Skin of body (tissue), 2 donors: Measurements from ENCODE around the gene KIFC3. TPM values are rescaled to one million over a fixed set of nuclear protein-coding genes. Genes with fewer than 3 reads are reported as not detected.
"Not testable (repeated sequence)": the region's sequence is repeated elsewhere in the genome, so short reads cannot be mapped to it uniquely, and the experiment has no call there.

Source experiments
- DNase-seq: peaks from one replicate; lab custom pipeline; 2025; lab: John Stamatoyannopoulos, UW
- total RNA-seq: library from RNA; depleted of rRNA; stranded (reverse); fragments of >200 nt; gene quantifications from one replicate; pipeline ENCODE4 v1.2.3, GENCODE V29; 2014

KIFC3 gene
- total RNA-seq, 1 donor from 2014 or later: 21.3 TPM

GRCh38 chr16:57754354-57755060 is 47.8 kb downstream of the KIFC3 start:
- DNase-seq: no peak

DNA sequence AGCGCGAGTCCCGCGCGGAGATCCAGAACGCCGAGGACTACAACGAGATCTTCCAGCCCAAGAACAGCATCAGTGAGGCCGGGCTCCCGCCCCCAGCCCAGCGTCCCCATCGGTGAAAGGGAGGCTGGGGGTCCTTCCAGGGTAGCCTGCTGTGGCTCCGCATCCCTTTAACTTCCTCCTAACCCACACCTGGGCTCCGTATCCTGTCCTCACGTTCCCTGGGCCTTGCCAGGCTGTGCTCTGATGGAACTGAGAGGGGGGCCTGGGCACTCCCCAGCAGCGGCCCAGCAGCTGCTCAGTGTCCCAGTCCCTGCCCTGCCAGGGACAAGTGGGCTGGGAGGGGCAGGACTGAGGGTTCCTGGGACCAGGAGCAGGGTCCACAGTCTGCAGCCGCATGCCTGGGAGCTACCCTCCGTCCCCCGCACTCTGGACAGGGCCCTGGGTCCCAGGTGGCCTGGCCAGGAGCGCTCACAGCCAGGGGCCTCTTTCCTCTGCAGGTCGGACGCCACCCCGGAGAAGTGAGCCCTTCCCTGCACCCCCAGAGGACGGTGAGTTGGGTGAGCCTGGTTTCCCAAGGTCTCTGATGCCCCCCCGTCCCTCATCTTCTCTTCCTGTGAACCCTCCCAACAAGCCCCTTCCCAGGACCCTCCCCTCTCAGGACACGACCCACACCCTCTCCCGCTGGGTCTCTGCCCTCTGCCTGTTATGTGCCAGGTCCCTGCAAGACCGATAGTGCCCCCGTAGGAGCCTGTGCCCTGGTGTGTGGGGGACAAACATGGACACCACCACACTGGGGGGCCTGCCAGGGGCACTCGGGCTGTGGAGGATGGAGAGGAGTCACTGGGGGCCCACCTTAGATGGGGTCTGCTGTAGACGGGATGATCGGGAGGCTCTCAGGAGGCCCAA is 48.6 kb downstream of the KIFC3 start:
- no peak for DNase-seq

DNA sequence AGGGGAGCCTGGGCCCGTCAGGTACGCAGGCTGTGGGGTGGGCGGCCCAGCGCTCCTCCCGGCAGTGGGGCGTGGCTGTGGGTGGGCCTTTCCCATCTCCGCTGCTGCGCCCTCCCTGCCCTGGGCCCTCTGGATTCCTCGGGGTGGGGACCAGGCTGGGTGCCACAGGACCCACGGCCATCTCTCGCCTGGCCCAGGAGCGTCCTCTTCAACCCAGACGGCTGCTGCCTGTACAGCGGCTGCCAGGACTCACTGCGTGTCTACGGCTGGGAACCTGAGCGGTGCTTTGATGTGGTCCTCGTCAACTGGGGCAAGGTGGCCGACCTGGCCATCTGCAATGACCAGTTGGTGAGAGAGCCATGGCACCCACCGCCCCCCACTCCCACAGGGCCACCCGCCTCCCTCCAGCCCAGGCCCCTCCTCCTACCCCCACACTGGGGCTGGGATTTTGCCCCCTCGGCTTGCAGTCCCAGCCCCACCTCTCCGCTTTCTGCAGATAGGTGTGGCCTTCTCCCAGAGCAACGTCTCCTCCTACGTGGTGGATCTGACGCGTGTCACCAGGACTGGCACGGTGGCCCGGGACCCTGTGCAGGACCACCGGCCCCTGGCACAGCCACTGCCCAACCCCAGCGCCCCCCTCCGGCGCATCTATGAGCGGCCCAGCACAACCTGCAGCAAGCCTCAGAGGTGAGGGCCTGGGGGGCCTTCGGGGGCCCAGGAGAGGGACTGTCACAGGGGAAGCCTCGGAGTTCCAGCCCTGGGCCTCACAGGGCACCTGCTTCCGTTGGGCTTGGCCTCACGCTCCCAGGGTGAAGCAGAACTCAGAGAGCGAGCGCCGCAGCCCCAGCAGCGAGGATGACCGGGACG is 49.5 kb downstream of the KIFC3 start:
- no peak for DNase-seq

DNA sequence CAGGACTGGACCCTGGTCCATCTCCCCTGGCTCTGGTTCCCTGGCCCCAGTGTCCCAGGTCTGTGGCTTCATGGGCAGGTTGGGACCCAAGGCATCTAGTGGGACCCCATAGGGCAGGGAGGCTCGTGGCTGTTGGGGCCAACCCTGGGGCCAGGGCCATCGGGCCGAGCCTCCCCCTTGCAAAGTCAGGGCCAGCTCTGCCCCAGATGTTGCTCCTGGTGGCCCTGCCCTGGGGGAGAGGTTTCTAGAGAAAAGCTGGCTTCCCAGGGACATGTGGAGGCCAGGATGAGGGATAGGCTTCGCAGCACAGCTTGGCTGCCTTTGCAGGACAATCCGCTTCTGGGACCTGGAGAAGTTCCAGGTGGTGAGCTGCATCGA is 50.1 kb downstream of the KIFC3 start:
- no peak for DNase-seq

GRCh38 chr16:57751539-57752202 is 50.6 kb downstream of the KIFC3 start:
- DNase-seq: no peak

DNA sequence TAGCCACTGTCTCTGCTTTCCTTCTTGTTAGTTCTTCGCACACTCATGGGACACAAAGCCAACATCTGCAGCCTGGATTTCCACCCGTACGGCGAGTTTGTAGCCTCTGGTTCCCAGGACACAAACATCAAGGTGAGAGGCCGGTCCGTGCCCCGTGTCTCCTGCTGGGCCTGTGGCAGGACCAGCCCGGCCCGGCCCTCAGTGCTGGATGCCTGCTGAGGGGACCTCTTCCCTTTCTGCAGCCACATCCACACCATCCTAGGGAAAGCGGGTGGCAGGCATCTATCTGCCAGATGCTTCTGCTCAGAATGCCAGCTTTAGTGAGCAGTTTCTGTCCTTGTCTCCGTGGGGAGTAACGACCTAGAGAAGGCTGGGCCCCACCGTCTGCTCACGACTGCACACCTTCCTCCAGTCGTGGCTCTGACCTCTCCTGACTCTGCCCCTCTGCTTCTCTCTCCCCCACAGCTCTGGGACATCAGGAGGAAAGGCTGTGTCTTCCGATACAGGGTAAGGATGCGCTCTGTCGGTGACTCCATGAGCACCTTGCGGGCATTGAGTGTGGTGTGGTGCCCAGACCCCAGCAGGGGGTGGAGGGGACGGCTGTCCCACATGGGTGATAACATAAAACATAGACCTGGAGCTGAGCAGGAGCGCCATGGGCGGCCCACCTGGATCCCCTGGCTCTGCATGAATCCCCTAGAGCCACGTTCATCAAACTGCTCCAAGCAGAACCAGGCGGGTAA is 51.3 kb downstream of the KIFC3 start:
- no peak for DNase-seq

DNA sequence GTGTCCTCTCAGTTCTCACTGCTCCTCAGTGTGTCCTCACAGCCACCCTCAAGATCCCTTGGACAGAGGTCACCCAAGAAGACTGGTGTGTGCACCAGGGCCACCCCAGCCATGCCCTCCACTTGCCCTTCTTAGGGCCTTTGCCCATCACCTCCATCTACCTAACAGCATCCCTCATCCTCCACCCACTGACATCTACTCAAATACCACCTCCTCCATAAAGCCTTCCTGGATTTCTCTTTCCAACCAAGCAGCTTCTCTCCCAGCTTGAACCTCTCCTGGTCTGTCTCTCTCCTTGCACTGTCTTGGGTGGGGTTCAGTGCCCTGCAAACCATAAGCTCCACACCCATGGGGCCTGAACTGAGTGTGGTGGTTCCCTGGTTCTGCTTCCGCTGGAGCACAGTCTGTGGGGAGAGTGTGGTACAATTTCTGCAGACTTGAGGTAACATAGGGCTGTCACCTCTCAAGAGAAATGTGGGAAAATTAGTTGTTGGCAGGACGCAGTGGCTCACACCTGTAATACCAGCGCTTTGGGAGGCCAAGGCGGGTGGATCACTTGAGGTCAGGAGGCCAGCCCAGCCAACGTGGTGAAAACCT is 52.3 kb downstream of the KIFC3 start:
- no peak for DNase-seq

DNA sequence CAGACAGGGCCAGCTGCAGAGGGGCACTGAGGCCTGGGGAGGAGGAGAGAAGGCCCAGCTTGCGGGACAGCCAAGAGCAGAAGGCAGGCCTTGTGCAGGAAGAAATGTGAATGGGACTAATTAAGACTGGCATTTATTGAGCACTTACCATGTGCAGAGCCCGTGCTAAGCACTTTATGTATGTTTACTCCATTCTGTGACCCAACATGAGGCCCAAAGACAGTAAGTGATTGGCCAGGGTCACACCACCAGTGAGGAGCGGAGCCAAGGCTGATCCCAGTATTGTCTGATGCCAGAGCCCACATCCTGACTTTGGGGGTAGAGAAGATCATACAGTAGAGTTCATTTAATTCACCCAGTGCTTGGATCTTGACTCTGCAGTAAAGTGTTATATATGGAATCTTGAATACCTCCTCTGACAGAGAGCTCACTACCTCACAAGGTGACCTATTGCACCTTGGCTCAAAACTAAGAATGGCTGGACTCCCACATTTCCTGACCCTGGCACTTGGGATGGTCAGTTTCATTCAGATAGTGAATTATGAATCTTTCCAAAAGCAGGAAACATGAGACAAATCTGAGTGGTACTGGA is 53.1 kb downstream of the KIFC3 start:
- DNase-seq: no peak

GRCh38 chr16:57748596-57748995 is 53.7 kb downstream of the KIFC3 start:
- DNase-seq: no peak

DNA sequence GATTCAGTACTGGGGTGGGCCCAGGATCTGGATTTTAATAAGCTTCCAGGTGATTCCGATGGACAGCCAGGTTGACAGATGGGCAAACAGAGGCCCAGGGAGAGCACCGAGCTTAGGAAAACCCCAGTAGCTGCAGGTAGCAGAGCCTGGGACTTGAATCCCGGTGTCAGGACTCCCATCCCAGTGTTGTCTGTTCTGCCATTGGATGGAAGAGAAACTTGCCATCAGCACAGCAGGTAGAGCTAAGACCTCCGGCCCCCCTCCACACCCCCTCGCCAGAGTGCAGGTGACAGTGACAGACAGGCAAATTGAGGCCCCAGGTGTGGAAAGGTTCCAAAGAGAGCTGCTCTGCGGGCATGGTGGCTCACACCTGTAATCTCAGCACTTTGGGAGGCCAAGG is 54.3 kb downstream of the KIFC3 start:
- no peak for DNase-seq

DNA sequence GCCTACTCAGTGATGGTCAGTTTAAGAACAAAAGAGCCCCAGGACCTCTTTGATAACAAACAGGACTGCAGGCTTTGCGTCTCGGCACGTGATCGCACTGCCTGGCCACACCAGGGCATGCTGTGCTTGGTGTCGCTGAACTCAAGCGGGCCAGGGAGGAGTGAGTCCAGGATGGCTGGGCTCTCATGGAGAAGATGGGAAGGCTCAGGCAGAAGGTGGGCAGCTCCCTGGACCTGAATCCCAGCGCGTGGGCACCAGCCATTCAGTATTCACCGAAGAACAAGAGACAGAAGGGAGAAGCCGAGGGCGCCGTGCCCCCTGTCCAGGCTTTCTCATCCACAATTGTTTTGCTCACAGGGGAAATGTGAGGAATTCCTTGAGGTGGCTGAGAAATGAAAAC is 54.8 kb downstream of the KIFC3 start:
- DNase-seq: no peak

- no peak for DNase-seq
These were observed 55.2 kb downstream of the KIFC3 start for GRCh38 chr16:57747091-57747490.

DNA sequence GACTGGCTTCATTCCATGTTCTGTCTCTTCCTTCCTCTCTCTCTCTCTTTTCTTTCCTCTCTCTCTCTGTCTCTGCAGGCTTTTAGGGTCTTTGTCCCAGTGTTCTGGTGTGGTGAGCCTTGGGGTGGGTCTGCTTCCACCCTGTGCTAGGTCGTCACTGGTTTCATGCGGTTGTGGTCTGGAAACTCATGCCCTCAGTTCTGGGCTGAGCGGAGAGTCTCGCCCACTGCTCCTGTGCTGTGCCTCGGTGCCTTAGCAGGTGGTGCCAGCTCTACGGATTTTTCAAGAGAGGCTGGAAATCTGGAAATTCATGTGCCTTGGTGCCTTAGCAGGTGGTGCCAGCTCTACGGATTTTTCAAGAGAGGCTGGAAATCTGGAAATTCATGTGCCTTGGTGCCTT is 56.0 kb downstream of the KIFC3 start:
- not testable (repeated sequence) for DNase-seq

GRCh38 chr16:57745768-57746167 is 56.5 kb downstream of the KIFC3 start:
- no peak for DNase-seq

DNA sequence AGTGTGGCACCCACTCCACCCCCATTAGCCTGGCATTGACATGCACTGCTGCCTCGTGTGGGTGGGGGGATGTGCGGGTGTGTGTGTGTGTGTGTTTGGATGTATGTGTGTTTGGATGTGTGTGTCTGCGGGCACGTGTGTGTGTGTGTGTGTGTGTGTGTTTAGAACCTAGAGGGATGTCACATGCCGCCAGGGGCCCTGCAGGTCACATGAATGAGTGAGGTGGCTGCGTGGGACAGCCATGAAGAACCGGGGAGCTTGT is 57.7 kb downstream of the KIFC3 start:
- DNase-seq: no peak

GRCh38 chr16:57743886-57744641 is 58.2 kb downstream of the KIFC3 start:
- no peak for DNase-seq

DNA sequence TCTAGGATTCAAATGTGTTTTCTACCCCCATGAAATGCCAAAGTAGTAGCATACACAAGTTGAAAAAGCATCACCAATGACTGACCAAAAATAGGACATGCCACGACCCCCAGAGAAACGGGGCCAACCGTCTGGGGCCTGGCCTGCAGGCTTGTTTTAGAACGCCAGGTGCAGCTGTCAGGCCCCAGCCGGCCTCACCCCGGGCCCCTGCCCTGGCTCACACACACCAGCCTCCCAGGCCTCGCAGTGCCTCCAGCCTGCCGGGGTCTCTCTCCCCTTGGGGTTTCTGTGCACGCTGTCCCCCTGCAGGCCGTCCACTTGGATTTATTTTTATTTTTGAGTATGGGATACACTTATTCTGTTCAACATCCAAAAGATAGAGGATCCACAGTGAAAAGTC is 58.8 kb downstream of the KIFC3 start:
- no peak for DNase-seq

DNA sequence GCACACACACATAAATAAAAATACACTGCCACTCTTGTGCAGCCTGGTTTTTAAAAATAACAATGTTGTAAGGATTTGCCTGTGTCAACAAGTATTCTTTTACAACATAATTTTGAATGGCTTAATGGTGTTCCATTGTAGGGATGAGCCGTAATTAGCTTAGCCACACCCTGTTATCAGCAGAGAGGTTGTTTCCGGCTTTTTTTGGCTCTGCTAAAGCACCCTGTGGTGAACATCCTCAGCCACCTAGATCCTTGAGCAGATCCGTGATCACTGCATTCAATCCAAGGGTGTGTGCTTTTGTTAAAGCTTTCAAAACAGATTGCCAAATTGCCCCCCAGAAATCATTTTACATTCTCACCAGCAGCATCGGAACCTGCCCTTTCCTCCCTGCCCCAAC is 59.7 kb downstream of the KIFC3 start:
- DNase-seq: no peak

DNA sequence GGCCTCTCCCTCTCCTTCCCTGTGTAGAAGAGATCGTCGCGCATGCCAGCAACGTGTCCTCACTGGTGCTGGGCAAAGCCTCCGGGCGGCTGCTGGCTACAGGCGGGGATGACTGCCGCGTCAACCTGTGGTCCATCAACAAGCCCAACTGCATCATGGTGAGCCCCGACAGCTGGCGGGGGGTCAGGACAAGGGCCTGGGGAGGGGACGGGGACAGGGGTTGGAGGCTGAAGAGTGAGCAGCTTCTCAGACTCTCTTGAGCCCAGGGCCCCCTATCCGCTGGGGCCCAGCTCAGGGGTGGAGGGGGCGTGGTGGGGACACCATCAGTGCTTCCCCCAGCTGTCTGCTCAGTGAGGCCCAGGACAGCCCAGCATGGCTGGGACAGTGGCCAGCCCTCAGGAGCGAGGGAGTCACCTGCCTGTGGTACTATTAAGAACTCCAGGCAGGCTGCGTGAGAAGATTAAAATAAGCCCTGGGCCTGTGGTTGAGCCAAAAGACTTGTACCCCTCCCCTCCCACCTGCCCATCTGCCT is 60.6 kb downstream of the KIFC3 start:
- no peak for DNase-seq
